Measurements from ENCODE around the gene TLE3. TPM values are rescaled to one million over a fixed set of nuclear protein-coding genes. Genes with fewer than 3 reads are reported as not detected.

Gene TLE3
- total and polyA plus RNA-seq, 2 of the 13 experiments (the other 11 are each of a cell fraction or from before 2014, with no cell fraction given) = 11.9 to 13.8 TPM

- TF ChIP-seq, protein P1, sequence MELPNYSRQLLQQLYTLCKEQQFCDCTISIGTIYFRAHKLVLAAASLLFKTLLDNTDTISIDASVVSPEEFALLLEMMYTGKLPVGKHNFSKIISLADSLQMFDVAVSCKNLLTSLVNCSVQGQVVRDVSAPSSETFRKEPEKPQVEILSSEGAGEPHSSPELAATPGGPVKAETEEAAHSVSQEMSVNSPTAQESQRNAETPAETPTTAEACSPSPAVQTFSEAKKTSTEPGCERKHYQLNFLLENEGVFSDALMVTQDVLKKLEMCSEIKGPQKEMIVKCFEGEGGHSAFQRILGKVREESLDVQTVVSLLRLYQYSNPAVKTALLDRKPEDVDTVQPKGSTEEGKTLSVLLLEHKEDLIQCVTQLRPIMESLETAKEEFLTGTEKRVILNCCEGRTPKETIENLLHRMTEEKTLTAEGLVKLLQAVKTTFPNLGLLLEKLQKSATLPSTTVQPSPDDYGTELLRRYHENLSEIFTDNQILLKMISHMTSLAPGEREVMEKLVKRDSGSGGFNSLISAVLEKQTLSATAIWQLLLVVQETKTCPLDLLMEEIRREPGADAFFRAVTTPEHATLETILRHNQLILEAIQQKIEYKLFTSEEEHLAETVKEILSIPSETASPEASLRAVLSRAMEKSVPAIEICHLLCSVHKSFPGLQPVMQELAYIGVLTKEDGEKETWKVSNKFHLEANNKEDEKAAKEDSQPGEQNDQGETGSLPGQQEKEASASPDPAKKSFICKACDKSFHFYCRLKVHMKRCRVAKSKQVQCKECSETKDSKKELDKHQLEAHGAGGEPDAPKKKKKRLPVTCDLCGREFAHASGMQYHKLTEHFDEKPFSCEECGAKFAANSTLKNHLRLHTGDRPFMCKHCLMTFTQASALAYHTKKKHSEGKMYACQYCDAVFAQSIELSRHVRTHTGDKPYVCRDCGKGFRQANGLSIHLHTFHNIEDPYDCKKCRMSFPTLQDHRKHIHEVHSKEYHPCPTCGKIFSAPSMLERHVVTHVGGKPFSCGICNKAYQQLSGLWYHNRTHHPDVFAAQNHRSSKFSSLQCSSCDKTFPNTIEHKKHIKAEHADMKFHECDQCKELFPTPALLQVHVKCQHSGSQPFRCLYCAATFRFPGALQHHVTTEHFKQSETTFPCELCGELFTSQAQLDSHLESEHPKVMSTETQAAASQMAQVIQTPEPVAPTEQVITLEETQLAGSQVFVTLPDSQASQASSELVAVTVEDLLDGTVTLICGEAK (IDR thresholded peaks at IDR 0.05) = no peak
- TF ChIP-seq, protein P1 (CRISPR knock-in tag; IDR thresholded peaks at IDR 0.05) = no peak
- TF ChIP-seq HMGA1 (CRISPR knock-in tag; conservative IDR thresholded peaks at IDR 0.05) = no peak
- TF ChIP-seq, protein P2, sequence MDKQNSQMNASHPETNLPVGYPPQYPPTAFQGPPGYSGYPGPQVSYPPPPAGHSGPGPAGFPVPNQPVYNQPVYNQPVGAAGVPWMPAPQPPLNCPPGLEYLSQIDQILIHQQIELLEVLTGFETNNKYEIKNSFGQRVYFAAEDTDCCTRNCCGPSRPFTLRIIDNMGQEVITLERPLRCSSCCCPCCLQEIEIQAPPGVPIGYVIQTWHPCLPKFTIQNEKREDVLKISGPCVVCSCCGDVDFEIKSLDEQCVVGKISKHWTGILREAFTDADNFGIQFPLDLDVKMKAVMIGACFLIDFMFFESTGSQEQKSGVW (CRISPR knock-in tag; IDR thresholded peaks at IDR 0.05; ENCODE audit: borderline replicate concordance) = no peak
- TF ChIP-seq ZNF782 (CRISPR knock-in tag; IDR thresholded peaks at IDR 0.05; ENCODE audit: borderline replicate concordance) = no peak
- no peak for TF ChIP-seq SP4 (CRISPR knock-in tag; IDR thresholded peaks at IDR 0.05)
- no peak for TF ChIP-seq PPARG (CRISPR knock-in tag; conservative IDR thresholded peaks at IDR 0.05)
- TF ChIP-seq NR2F6 (IDR thresholded peaks at IDR 0.05) = no peak
- no peak for TF ChIP-seq NR2F6 (CRISPR knock-in tag; IDR thresholded peaks at IDR 0.05)
- TF ChIP-seq ARID3A (IDR thresholded peaks at IDR 0.05; ENCODE audit: low read depth, low read length) = no peak
- TF ChIP-seq, protein P3, sequence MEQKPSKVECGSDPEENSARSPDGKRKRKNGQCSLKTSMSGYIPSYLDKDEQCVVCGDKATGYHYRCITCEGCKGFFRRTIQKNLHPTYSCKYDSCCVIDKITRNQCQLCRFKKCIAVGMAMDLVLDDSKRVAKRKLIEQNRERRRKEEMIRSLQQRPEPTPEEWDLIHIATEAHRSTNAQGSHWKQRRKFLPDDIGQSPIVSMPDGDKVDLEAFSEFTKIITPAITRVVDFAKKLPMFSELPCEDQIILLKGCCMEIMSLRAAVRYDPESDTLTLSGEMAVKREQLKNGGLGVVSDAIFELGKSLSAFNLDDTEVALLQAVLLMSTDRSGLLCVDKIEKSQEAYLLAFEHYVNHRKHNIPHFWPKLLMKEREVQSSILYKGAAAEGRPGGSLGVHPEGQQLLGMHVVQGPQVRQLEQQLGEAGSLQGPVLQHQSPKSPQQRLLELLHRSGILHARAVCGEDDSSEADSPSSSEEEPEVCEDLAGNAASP (CRISPR knock-in tag; IDR thresholded peaks at IDR 0.05; ENCODE audit: borderline replicate concordance) = no peak
- TF ChIP-seq, protein P4, sequence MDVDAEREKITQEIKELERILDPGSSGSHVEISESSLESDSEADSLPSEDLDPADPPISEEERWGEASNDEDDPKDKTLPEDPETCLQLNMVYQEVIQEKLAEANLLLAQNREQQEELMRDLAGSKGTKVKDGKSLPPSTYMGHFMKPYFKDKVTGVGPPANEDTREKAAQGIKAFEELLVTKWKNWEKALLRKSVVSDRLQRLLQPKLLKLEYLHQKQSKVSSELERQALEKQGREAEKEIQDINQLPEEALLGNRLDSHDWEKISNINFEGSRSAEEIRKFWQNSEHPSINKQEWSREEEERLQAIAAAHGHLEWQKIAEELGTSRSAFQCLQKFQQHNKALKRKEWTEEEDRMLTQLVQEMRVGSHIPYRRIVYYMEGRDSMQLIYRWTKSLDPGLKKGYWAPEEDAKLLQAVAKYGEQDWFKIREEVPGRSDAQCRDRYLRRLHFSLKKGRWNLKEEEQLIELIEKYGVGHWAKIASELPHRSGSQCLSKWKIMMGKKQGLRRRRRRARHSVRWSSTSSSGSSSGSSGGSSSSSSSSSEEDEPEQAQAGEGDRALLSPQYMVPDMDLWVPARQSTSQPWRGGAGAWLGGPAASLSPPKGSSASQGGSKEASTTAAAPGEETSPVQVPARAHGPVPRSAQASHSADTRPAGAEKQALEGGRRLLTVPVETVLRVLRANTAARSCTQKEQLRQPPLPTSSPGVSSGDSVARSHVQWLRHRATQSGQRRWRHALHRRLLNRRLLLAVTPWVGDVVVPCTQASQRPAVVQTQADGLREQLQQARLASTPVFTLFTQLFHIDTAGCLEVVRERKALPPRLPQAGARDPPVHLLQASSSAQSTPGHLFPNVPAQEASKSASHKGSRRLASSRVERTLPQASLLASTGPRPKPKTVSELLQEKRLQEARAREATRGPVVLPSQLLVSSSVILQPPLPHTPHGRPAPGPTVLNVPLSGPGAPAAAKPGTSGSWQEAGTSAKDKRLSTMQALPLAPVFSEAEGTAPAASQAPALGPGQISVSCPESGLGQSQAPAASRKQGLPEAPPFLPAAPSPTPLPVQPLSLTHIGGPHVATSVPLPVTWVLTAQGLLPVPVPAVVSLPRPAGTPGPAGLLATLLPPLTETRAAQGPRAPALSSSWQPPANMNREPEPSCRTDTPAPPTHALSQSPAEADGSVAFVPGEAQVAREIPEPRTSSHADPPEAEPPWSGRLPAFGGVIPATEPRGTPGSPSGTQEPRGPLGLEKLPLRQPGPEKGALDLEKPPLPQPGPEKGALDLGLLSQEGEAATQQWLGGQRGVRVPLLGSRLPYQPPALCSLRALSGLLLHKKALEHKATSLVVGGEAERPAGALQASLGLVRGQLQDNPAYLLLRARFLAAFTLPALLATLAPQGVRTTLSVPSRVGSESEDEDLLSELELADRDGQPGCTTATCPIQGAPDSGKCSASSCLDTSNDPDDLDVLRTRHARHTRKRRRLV (CRISPR knock-in tag; IDR thresholded peaks at IDR 0.05) = no peak
These were observed 12.3 kb upstream of the TLE3 start (continued) for GRCh38 chr15:70109978-70110377.
